ENCODE results near the gene PPT2.
A peak's percentile ranks its signal among the peaks of the same experiment; 100 is the strongest.

PPT2 gene

GRCh38 chr6:32151863-32152768 is 1.8 kb upstream of the PPT2 start, which contains the start of gene PRRT1:
TSS of gene PRRT1 (minus strand) at chr6:32151939. CDS start at chr6:32151827, 112 bp downstream.
- DNase-seq (ENCODE audit: low read depth): no peak

- DNase-seq (ENCODE audit: low read depth): no peak
These were observed 975 bp upstream of the PPT2 start for GRCh38 chr6:32152769-32153563.

GRCh38 chr6:32154514-32155161 is 697 bp downstream of the PPT2 start:
- no peak for DNase-seq (ENCODE audit: low read depth)

DNA sequence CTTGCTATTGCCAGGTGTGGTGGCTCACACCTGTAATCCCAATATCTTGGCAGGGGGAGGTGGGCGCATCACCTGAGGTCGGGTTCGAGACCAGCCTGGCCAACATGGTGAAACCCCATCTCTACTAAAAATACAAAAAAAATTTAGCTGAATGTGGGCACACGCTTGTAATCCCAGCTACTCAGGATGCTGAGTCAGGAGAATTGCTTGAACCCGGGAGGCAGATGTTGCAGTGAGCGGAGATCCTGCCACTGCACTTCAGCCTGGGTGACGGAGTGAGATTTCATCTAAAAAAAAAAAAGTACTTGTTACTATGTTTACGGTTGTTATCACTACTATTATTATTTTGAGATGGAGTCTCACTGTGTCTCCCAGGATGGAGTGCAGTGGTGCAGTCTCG is 3.0 kb downstream of the PPT2 start:
- no peak for DNase-seq (ENCODE audit: low read depth)

GRCh38 chr6:32158052-32158451 is 4.1 kb downstream of the PPT2 start:
- DNase-seq (ENCODE audit: low read depth): no peak

DNA sequence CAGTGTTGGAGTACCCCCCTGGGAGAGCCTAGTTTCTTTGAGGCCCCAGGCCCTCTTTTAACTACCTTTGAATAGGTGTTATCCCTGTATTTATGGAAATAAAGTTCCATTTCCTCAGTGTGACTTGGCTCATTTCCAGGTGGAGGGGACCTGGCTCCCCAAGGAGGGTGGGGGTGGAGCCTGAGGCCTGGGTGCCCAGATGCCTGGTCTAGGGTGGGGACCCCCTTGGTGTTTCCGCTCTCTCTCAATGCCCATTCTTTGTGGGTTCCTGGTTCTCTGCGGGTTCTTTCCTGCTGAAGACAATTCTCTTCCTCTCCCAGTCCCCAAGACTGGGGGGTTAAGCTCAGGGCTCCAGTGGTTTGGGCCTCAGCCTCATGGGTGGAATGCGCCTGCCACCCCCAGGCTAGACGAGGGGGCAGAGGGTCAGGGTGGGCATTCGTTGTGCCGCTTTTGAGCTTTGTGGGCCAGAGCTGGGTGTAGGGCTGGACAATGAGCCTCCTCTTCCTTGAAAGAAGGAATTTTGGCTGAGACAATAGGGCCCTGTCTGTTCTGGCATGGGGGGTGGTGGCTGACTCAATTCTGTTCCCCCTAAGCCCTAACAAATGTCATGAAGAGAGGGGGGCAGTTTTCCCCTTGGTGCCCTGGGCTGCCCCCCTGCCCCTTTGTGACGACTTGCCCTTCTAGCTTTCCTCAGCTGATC is 9.8 kb downstream of the PPT2 start:
- DNase-seq (ENCODE audit: low read depth): no peak

DNA sequence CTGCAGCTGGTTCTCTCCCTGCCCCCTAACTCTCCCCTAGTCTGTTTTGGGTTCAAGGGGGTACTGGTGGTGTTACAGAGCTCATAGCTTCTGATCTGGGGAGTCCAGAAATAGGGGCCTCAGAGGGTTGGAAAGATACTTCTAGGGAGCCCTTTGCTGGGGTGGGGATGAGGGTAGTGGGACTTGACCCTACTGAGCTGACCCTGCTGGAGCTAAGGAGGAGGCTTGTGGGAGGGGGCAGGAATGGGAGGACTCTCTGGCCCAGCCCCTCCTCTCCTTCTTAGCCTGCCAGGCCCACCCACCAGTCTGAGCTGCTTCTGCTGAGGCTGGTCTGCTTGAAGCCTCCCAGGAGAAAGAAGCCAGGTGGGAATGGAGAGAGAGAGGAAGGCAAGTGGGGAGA is 10.4 kb downstream of the PPT2 start, which contains the start of gene EGFL8:
Gene EGFL8 (plus strand): TSS at position 301 of the 400 bp plus-strand sequence. CDS start 1,571 bp downstream, outside the sequence.
- no peak for DNase-seq (ENCODE audit: low read depth)

- DNase-seq (ENCODE audit: low read depth): no peak
These were observed 12.6 kb downstream of the PPT2 start for GRCh38 chr6:32166411-32167061.

DNA sequence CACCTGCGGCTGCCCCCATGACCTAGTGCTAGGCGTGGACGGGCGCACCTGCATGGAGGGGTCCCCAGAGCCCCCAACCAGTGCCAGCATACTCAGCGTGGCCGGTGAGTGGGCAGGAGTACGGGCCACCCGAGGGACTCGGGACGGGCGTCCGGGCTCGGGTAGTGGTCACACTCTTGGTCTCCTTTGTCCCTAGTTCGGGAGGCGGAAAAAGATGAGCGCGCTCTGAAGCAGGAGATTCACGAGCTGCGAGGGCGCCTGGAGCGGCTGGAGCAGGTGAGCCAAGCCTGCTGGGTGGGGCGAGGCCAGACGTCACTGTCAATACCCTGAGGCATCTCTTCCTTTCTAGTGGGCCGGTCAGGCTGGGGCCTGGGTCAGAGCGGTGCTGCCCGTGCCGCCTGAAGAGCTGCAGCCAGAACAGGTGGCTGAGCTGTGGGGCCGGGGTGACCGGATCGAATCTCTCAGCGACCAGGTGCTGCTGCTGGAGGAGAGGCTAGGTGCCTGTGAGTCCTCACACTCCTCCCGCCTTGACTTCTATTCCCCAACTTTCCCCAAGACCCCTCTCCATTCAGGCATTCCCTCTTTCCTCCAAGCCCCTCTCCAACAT is 13.3 kb downstream of the PPT2 start:
- no peak for DNase-seq (ENCODE audit: low read depth)

- no peak for DNase-seq (ENCODE audit: low read depth)
These were observed 13.9 kb downstream of the PPT2 start for GRCh38 chr6:32167761-32168262.

DNA sequence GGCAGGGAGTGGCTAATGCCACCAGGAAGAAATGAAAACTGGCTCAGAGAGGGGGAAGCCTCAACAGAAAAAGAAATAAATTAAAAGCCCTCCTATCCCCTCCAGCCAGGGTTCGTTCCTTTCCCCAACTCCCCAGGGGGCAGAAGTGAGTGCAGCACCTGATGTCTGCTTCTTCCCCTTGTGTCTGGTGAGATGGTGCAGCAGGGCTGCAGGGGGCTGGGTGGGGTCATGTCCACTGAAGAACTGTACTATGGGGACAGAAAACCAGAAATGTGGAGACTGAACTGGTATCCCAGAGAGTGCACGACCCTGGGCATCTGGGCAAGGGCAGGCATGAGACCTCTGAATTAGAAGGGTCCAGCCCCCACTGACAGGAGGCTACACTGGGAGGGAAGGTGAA is 14.4 kb downstream of the PPT2 start:
- no peak for DNase-seq (ENCODE audit: low read depth)

DNA sequence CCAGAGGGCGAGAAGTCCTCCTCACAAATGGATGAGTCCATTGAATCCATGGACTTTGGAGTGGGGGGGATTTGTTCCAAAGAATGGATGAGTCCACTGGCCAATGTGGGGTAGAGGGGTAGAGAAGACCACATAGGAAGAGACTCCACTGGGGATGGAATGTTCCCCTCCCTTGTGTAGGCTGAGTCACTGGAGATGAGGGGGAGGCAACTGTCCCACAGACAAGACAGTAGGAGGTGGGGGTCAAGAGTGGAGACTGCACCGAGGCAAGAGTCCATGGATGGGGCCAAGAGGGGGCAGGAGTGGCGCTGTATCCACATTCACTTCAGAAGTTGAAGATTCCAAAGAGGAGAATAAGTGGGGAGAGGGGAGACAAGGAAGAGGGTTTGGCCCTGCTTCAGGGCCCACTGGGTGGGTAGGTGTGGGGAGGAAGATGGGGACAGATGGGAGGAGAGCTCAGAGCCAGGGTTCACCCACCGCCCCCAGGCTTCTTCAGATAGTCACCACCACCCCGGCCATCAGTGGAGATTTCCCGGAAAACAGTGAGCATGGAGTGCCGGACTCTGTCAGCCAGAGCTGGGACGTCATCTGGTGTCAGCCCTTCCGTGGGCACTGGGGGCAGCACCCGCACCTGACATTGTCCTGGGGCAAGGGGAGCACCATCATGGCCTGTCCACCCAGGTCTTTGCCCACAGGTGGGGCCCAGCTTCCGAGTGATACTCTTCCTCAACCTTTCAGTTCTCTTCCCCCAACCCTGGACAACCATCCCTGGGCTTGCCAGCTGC is 15.1 kb downstream of the PPT2 start:
- DNase-seq (ENCODE audit: low read depth): no peak

DNA sequence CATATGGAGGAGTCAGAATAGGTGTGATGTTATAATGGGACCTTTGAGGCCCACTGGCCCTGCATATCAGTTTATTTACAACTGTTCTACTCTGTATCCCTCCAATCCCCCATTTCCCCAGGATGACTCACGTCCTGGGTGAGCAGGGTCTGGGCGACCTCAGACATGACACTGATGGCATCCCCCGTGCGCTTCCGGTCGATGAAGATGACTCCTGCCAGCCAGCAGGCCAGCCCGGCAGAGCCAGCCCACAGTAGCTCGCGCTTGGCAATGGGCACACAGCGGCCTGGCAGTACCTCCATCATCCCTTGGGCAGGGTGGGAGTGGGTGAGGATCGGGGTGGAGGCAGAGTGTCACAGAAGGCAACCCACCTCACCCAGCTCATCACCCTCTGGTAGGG is 16.4 kb downstream of the PPT2 start:
- no peak for DNase-seq (ENCODE audit: low read depth)

DNA sequence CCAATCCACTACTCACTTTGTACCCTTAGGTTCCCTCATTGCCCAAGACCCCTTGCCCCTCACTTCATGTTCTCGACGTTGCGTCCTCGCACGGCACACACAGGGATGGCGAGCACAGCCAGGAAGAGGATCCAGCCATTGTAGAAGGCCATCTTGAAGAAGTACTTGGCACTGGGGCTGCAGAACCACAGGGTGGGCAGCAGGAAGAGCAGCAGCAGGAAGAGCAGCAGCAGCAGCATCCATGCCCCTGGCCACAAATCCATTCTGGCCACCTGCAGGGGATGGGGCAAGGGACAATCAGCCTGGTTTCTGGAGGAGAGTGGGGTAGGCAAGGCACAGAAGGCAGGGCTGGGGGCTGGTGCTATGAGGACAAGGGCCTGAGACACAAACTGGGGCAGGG is 17.3 kb downstream of the PPT2 start:
- DNase-seq (ENCODE audit: low read depth): no peak

GRCh38 chr6:32173051-32173727 is 19.2 kb downstream of the PPT2 start:
- DNase-seq (ENCODE audit: low read depth): no peak

DNA sequence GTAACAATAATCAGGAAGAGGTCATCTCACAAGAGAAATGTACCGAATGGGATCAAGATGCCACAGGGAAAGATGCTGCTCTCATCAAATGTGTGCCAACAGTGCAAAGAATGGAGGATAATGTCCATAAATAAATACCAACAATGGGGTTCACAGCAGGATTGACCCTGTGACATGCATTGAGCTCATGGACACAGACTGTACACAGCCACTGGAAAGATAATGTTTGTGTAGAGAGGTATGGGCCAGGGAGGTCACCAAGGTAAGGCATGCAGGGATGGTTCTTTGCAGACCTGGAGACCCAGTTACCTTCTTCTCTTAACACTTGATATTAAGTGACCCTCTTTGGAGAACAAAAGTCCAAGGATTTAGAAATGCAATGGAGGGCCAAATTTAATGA is 20.5 kb downstream of the PPT2 start:
- no peak for DNase-seq (ENCODE audit: low read depth)

- no peak for DNase-seq (ENCODE audit: low read depth)
These were observed 21.4 kb downstream of the PPT2 start for GRCh38 chr6:32175322-32175710.

GRCh38 chr6:32175711-32176475 is 22.0 kb downstream of the PPT2 start, which contains the start of gene AGPAT1:
TSS of gene AGPAT1 (minus strand) at chr6:32176084. CDS start at chr6:32171496, 4,588 bp downstream.
- DNase-seq (ENCODE audit: low read depth): peak; percentile 86

All from HS-5 (cell line).